Inflammatory macrophage treated with lipopolysaccharide for 1 hour (primary cell): ENCODE measurements around the gene SPTLC3.

Experiments used
- DNase-seq, 2 donors: peaks; one replicate each; pipeline ENCODE4 v3.0.0-alpha.2; 2020 to 2022

Gene SPTLC3

DNA sequence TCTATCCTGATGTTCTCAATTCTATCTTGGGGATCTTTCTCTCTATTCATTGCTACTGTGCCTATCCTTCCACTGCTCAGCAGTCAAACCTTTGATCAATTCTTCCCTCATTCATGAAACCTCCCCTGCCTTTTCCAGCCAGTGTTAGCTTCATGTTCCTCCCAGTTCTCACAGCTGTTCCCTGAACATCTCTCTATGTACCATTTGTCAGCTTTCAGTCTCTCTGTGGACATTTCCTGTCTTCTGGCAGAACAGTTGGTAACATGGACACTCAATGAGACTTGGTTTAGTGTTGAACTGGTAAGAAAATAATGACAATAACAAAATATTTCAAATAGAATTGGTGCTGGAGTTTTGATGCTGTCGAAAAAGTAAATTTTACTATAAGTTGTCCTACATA is 26.2 kb downstream of the SPTLC3 start:
- DNase-seq: no peak

DNA sequence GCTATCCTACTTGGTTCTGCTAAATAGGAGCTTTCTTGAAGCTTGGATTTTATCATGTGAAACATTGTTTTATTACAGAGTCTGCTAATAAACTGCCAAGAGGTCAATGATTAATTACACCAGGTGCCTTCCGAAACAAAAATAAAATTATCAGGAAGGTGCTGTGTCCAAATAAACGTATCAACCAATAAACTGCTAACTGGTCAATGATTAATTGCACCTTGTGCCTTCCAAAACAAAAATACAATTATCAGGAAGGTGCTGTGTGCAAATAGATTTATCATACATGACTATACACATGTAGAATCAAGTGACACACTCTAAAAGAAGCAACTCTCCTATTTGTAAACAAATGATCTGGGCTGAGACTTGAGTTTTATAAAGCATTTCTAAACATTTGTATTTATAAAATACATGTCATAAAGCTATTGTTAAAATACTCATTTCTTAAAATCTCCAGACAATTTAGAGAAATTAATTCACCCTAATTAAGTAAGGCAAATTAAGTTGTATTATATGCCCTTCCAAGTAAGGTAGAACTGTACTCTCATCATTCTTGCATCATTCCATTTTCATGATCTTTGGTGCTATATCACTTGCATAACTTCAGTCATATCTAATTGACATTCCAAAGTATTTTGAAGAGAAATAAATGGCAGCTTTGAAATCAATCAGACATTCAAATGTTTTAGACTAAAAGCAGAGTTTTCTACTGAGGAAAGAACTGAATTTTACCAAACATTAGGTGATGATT is 26.8 kb downstream of the SPTLC3 start:
- DNase-seq: no peak

DNA sequence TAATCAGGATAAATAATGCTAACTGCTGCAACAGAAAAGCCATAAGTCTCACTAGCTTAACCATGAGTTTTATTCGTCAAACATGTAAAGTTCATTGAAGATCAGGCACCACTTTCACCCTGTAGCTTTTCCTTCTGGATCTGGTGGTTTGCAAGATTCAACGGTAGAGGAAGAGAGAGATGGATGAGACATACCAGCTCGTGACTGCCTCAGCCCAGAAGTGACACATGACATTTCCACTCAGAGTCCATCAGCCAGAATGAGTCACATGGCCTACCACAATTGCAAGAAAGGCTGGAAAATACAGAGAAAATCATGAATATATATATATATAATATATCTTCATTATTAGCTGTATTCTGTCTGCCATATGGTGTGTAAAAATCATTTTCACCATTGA is 29.0 kb downstream of the SPTLC3 start:
- DNase-seq: no peak

DNA sequence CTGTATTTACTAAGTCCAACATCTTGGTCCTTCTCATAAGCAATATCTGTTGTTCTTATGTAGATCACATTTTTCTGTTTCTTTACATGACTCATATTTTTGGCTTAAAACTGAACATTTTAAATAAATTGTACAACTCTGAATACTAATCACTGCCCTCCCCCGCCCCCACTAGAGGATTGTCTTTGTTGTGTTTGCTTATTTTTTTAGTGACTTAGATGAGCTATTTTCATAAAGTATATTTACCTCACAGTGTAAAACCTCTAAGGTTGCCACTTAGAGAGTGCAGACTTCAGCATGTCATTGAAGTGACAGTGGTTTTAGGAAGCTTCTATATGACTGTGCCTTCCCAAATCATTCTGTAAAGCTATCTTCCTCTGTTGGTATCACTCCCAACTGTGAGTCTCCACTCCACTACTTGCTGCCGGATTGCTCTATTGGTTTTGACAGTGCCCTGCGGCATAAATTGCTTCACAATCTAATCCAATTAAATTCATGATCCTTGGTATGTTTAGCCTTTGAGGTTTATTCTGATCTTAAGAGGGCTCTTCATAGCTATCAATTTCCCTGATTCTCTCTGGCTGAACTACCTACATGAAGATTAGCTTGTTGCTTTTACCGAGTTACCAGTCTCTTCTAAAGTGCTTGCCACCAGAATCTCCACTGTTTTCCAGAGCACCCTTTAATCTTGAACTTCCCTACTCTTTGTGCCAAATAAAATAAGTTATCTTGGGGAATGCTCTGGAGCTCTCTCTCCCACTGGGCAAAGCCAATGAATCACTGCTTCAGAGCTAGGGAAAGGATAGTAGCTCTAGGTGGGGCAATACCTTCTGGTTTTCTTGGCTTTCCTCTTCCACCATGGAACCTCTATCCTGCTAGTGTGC is 33.0 kb downstream of the SPTLC3 start:
- no peak for DNase-seq

DNA sequence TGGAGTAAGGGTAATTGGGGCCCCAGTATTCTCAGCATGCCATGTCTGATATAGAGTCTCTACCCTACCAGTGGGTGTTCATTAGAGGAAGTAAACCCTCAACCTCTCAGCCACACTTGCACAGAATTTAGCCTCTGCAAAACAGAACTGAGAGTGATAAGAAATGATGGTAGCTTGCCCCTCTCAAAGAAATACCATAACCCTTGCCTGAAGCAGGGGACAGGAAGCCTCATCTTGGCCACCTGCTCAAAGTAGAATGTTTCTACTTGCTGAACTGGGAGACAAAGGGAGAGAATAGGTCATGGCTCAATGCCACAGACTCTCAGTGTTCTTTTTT is 33.7 kb downstream of the SPTLC3 start:
- DNase-seq: no peak

DNA sequence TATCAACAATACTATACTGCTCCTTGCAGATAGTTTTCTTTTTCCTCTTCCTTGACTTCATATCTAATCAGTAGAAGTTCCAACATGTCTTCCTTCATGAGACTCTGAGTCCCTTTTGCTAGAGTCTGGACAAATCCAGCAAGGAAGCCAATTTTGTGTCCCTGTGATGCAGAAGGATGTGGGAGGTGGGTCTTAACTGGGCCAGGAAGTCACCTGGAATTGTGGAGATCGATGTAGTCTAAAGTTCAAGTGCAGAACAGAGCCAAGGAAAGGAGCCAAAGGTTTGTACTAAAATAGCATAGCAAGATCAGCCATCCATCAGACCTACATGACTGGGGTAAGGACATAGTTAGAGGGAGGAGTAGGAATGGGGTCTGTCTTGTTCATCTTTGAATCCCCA is 37.6 kb downstream of the SPTLC3 start:
- DNase-seq: no peak

DNA sequence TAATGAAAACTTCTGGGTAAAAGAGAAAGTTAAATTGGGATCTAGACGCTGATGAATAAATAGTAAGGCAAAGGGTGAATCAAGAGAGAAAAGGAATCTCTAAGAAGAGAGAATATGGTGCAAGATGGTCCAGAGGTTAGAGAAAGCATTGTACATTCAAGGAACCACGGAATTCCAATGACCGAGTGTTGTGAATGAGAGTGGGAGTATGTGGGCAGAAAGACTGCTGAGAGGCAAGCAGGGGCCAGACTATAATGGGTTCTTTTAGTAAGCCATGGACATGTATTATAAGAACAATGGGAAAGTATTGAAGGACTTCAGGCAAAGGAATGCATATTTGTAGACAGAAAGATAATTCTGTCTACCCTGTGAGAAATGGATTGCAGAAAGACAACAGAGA is 45.2 kb downstream of the SPTLC3 start:
- no peak for DNase-seq

DNA sequence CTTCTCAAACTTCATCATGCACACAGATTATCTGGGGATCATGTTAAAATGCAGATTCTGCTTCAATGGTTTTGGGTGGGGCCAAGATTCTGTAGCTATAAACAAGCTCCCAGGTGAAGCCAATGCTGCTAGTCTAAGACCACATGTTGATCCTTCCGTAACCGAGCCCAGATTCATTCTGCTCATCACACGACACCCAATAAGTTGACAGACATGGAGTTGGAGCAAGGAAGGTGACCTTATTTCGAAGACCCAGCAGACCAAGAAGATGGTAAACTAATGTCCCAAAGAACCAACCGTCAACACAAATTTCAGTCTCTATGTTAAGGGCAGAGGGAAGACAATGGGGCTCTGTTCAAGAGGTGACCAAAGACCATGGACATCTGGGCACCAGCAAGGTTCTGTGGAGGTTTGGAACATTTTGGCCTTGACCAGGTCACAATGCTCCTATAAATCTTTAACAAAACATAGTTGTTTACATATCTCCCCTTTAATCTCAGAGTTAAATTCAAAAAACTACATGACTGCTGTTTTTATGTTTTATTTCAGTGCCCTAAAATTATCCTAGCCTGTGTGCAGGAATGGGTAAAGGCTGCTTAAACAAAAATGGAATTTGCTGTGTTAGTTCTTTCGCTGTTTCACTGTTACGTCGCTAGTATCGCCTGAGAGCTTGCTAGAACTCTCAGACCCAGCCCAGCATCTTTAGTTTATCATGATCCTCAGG is 50.1 kb downstream of the SPTLC3 start:
- DNase-seq: no peak

DNA sequence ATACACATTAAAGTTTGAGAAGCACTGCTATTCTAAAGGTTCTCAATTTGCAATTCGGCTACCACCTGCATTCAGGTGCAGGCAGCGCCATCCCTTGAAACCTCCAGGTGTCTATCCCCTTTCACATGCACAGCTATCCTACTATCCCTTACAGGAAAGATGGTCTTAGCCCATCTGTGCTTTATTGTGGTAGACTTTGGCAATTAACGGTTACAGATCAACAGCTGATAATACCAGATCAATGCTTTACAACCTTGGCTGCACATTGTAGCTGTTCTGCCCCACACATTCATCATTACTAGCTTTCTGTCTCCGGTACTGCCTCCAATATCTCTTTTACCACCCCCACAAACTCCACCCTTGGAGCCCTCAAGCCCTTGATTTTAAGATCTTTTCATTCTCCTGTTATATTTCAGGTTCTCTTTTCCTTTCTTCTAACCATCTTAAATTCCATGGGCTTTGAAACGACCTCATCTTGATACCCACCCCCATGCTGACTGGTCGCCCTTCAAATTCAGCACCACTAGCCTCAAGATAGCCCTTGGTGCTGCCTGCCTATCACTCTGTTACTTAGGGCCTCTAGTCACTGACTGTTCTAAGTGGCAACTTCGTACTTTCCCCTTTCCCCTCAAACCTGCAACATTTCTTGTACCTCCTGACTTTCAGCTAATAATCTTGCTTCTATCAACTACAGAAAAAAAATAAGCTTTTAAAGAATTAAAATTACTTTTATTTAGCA is 50.8 kb downstream of the SPTLC3 start:
- no peak for DNase-seq

DNA sequence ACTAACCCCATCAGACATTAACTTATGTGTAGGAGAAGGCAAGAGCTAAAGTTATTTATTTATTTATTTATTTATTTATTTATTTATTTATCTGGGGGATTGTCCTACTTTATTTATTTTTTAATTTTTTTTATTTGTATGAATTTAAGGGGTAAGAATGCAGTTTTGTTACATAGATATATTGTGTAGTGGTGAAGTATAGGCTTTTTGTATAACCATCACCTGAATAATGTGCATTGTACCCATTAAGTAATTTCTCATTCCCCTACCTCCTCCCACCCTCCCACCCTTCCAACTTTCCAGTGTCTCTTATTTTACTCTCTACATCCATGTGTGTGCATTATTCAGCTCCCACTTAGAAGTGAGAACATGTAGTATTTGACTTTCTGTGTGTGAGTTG is 51.6 kb downstream of the SPTLC3 start:
- DNase-seq: no peak

DNA sequence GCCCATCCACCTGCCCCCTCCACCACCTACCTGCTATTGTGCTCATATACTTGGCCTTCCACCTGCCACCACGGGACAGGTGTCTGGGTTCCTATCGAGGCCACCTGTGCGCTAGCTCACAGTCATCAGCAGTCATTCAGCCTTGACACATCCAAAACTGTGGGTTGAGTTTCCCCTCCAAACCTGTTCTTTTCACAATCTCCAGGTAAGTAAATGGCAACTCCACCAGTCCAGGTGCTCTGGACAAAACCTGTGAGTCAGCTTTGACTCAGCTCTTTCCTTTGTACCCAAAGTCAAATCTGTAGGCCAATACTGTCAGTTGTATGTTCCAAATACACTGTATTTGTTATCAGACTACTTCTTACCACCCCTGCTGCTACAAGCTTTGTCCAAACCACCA is 52.6 kb downstream of the SPTLC3 start:
- no peak for DNase-seq

DNA sequence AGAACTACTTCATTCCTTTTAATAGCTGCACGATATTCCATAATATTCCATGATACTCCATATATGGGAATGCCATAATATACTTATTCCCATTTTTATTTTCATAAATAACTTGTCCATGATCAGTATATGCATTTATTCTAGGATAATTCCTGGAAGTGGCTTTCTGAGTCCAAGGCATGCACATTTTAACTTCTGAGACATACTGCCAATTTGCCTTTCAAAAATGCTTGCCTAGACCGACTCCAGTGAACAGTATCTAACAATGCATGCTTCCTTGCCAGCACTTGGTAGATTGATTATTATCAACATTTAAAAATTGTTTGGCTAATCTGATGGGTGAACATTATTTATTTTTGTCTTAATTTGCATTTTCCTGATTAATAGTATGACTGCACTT is 54.0 kb downstream of the SPTLC3 start:
- DNase-seq: no peak

DNA sequence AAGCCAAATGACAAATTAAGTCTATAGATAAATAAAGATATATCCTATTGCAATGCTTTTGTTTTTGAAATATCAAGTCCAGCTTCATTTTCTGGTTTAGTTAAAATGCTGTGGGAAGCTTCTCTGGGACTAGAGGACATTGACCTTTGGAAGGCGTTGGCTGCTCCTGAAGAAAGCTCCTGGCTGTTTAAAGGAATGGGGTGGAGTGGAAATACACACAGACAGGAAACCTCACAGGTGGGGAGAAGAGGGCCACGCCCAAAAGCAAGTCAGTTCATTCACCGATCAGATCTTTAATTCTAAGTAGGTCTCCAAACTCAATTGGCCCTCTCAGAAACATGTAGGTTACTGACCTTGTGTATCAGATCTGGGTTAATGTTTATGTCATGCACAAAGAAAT is 59.6 kb downstream of the SPTLC3 start:
- no peak for DNase-seq

DNA sequence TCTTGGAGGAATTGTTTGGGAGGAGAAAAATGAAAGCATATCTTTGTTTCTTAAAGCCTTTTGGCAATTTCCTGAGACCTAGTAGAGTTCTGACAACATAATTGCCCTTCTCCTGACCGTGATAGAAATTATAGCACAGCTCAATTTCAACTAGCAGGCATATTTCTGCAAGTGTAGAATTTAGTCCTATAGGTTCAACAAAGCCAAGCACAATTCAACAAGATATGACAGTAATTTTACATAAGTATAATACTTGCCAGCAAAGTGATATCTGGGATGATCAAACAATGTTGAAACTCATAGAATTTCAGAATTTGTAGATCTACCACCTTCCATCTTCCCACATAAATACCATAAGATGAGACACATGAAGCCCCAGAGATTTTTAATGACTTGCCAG is 73.1 kb downstream of the SPTLC3 start:
- DNase-seq: no peak

DNA sequence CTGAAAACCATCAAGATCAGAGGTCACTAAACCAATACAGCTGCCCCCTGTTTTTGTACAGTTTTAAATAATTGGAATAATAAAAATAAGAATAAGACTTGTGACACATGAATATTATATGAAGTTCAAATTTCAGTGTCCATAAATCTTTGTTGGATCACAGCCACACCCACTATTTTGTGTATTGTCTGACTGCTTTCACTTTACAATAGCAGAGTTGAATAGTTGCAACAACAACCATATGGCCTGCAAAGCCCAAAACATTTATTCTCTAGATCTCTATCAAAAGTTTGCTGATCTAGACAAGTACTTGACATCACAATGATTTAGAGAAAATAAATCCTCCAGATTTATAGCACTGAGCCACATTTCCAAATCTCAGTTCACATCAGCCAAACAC is 73.6 kb downstream of the SPTLC3 start:
- DNase-seq: no peak

DNA sequence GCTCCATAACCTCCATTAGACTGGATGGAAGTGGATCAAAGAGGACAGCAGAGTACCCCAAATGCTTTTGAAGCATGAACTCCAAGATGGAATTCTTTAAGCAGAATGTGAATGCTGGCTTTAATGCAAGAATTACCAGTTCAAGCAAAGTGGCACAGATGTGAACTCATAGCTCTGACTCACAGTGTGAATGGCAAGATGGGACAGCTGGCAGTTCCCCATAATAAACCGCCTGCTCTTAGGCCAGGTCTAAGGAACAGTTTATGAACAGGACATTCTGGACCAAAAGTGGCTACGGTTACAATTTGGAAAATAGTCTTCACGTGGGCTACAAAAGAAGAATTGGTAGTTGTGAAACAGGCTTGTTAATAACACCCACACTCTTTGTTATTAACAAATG is 76.5 kb downstream of the SPTLC3 start:
- no peak for DNase-seq

DNA sequence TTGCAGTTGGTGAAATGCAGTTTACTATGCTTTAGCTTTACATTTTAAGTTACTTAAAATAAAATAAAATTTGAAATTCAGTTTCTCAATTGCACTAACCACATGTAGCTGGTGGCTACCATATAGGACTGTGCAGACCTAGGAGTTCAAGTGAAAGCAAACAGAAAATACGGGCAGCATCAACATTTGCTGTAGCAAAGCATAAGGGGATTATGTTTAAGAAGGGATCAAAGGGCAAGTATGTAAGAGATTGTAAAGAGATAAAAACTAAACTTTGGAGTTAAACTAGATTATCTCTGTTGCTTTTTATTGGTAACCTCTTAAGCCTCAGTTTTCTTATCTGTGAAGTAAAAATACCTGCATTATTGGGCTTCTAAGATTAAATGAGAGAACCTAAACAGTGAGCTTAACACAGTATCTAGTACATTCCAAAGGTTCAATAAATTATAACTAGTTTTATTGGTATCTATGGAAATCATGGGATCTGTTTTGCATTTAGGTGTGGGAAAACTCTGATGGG is 81.2 kb downstream of the SPTLC3 start:
- no peak for DNase-seq

DNA sequence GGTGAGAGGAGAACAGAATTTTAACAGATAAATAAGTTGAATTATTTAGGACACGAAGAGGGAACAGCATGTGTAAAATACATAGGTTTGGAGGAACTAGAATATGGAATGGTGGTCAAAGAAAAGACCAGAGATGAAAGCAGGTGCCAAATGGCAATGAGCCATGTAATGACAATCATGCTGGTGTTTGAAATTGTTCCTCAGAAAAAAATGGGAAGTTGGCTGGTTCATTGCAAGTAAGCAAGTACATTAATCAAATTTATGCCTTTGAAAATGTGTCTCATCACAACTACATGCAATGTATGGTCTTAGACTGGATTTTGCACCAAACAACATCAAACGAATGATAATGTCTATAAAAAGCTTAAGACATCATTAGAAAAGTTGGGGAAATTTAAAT is 83.3 kb downstream of the SPTLC3 start:
- no peak for DNase-seq

DNA sequence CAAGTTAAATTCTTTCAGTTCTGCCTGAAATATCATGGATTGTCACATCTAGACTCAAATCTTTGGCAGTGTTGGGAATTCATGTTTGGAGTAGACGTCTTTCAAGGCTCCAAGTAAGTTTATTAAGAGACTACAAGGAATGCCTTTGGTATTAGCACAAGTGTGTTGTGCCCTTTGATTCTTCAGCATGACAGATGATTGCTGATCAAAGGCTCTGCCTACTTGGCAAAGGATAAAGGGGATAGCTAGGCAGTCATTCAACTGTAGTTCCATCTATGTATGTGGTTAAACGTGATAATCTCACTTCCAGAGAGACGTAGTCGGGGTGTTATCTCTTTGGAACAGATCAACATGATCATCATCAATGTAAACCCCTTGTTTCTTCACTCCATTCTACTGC is 86.2 kb downstream of the SPTLC3 start:
- DNase-seq: no peak

DNA sequence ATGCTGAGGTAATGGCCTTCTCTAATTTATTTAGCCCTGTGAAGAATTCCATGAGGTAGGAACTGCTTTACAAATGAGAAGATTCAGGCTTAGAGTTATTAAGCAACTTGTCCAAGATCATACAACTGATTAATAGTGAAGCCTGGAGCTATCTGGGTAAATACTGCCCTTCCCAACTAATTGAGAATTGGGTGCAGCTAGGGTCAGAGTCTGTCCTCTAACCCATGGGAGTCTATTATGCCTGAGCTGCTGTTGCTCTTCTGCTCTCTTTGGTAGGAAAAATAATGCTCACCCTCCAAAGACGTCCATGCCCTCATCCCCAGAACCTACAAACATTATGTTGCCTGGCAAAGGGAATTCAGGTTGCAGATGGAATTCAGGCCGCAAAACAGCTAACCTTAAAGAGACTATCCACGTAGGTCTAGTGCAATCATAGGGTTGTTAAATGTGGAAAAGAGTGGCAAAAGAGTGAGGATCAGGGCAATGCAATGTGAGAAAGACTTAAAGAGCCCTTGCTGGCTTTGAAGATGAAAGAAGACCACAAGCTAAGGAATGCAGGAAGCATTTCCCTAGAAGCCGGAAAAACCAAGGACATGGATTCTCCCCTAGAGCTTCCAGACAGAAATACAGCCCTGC is 90.1 kb downstream of the SPTLC3 start:
- no peak for DNase-seq

DNA sequence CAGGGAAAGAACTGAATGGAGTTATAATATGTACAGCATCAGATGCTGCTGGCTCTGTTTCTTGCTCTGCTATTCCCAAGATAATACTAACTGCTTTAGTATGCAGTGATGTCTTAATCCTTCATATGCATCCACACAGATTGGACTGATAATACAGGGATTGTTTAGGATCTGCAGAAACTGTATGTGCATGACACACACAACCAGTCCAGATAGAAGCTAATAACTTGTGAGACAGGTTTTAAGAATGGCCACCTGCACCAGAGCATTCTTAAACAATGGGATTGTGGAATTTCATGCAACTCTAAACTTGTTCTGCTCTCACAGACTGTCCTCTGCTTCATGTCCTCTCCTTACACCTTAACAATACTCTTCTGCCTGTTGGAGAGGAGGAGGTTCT is 90.9 kb downstream of the SPTLC3 start:
- DNase-seq: no peak

DNA sequence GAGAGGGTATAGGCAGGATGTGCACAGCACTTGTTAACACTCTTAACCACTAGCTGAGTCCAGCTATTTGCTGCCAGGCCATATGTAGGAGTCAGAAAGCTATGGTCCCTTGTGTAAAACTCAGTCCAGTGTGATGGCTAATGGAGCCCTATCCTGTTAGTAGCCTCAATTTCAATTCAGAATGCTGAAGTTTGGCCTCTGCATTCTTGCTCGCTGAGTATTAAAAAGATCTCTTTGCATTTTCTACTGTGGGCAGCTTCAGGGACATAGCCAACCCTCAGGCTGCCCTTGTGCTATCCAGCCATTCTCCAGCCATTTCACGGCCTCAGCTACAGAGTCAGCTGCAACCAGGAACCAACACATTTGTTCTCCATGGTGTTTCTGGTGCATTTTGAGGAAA is 92.5 kb downstream of the SPTLC3 start:
- no peak for DNase-seq
